HepG2 (cell line): ENCODE measurements around the gene FGF21. TPM values are rescaled to one million over a fixed set of nuclear protein-coding genes. Genes with fewer than 3 reads are reported as not detected.
A peak's percentile ranks its signal among the peaks of the same experiment; 100 is the strongest.

Experiments used
- CAMTA2 ChIP-seq: sonication (generic); formaldehyde crosslinking; IDR thresholded peaks from 2 replicates; pipeline ENCODE4 v1.4.0; 2020; ENCODE audit warnings: mild to moderate bottlenecking, missing genetic modification reagents, borderline replicate concordance
- CCDC6 ChIP-seq: sonication (generic); formaldehyde crosslinking; IDR thresholded peaks from 2 replicates; pipeline ENCODE4 v1.8.1; 2022; ENCODE audit warnings: mild to moderate bottlenecking, missing genetic modification reagents, moderate library complexity
- ELF3 ChIP-seq: IDR thresholded peaks from 2 replicates; pipeline ENCODE4 v1.6.1; 2016; ENCODE audit warnings: missing genetic modification reagents, missing compliant biosample characterization
- MAFK ChIP-seq, 2 experiments: IDR thresholded peaks in 1 of 2; conservative IDR thresholded peaks in 1 of 2; 2 replicates each; pipeline ENCODE4 v1.6.1; 2011; ENCODE audit warnings: improper control_type of control experiment in 2 of 2, low read length in 2 of 2
- PRPF4 ChIP-seq: fragments of 200-400 bp; formaldehyde crosslinking; IDR thresholded peaks from 2 replicates; pipeline ENCODE4 v1.6.1; 2016; ENCODE audit warnings: low read length, low read depth; ENCODE audit not compliant: poor library complexity, severe bottlenecking
- RBAK ChIP-seq: sonication (generic); formaldehyde crosslinking; IDR thresholded peaks from 2 replicates; pipeline ENCODE4 v1.5.1; 2020; ENCODE audit warnings: mild to moderate bottlenecking, missing genetic modification reagents
- YEATS4 ChIP-seq: sonication (generic); formaldehyde crosslinking; IDR thresholded peaks from 2 replicates; pipeline ENCODE4 v1.4.0; 2020; ENCODE audit warnings: missing genetic modification reagents, borderline replicate concordance
- ZFP1 ChIP-seq: IDR thresholded peaks from 2 replicates; pipeline ENCODE4 v1.6.1; 2016
- ZFY ChIP-seq: sonication (generic); formaldehyde crosslinking; IDR thresholded peaks from 2 replicates; pipeline ENCODE4 v1.4.0; 2020; ENCODE audit warnings: missing genetic modification reagents
- ZNF260 ChIP-seq: sonication (generic); formaldehyde crosslinking; IDR thresholded peaks from 2 replicates; pipeline ENCODE4 v1.4.0; 2020; ENCODE audit warnings: missing genetic modification reagents, low read depth, mild to moderate bottlenecking, borderline replicate concordance
- ZNF446 ChIP-seq: sonication (generic); formaldehyde crosslinking; IDR thresholded peaks from 2 replicates; pipeline ENCODE4 v1.5.0; 2020; ENCODE audit warnings: mild to moderate bottlenecking, missing genetic modification reagents
- ZNF556 ChIP-seq: sonication (generic); formaldehyde crosslinking; IDR thresholded peaks from 2 replicates; pipeline ENCODE4 v1.4.0; 2020; ENCODE audit warnings: mild to moderate bottlenecking, missing genetic modification reagents, borderline replicate concordance
- ZNF577 ChIP-seq: sonication (generic); formaldehyde crosslinking; IDR thresholded peaks from 2 replicates; pipeline ENCODE4 v1.4.0; 2020; ENCODE audit warnings: mild to moderate bottlenecking, low read depth, missing genetic modification reagents, borderline replicate concordance
- ZNF879 ChIP-seq: sonication (generic); formaldehyde crosslinking; IDR thresholded peaks from 2 replicates; pipeline ENCODE4 v1.8.1; 2023; ENCODE audit warnings: missing genetic modification reagents
- polyA plus RNA-seq, 8 experiments: library from polyadenylated mRNA; depleted of rRNA in 3 of 8; stranded (reverse) in 7 of 8; unstranded in 1 of 8; fragments of >200 nt; fragmentation: Illumina TruSeq in 4 of 8; extraction: Trizol in 4 of 8; gene quantifications; 2 replicates each; pipeline versions ENCODE4 v1.2.1 to v1.2.3, GENCODE V29; 2011 to 2016; ENCODE audit warnings: low read depth in 4 of 8, missing spikeins in 1 of 8, mixed read lengths in 1 of 8; ENCODE audit not compliant: insufficient read depth in 1 of 8
- total RNA-seq, 5 experiments: library from RNA; depleted of rRNA; stranded (reverse); fragments of >200 nt; fragmentation: Illumina TruSeq; extraction: Trizol; gene quantifications; 2 replicates each; pipeline ENCODE4 v1.2.3, GENCODE V29; 2016; ENCODE audit warnings: low read depth in 1 of 5
- TF ChIP-seq, protein P1 (sequence below): fragments of 450-650 bp; IDR thresholded peaks from 2 replicates; pipeline ENCODE4 v1.6.1; 2017; ENCODE audit warnings: mild to moderate bottlenecking
- TF ChIP-seq, protein P2 (sequence below): sonication (generic); formaldehyde crosslinking; conservative IDR thresholded peaks from 2 replicates; pipeline ENCODE4 v1.4.0; 2020; ENCODE audit warnings: missing genetic modification reagents
- TF ChIP-seq, protein P3 (sequence below): sonication (generic); formaldehyde crosslinking; IDR thresholded peaks from 2 replicates; pipeline ENCODE4 v1.4.0; 2020; ENCODE audit warnings: missing genetic modification reagents
- TF ChIP-seq, protein P4 (sequence below): sonication (generic); formaldehyde crosslinking; IDR thresholded peaks from 2 replicates; pipeline ENCODE4 v1.8.0; 2022; ENCODE audit warnings: low read depth, missing genetic modification reagents
- TF ChIP-seq, protein P5 (sequence below): sonication (generic); formaldehyde crosslinking; IDR thresholded peaks from 2 replicates; pipeline ENCODE4 v1.4.0; 2020; ENCODE audit warnings: missing genetic modification reagents

The FGF21 gene
- total and polyA plus RNA-seq, 2 of the 13 experiments (the other 11 are each of a cell fraction or from before 2014, with no cell fraction given) = 0.17 TPM; not detected in 1

DNA sequence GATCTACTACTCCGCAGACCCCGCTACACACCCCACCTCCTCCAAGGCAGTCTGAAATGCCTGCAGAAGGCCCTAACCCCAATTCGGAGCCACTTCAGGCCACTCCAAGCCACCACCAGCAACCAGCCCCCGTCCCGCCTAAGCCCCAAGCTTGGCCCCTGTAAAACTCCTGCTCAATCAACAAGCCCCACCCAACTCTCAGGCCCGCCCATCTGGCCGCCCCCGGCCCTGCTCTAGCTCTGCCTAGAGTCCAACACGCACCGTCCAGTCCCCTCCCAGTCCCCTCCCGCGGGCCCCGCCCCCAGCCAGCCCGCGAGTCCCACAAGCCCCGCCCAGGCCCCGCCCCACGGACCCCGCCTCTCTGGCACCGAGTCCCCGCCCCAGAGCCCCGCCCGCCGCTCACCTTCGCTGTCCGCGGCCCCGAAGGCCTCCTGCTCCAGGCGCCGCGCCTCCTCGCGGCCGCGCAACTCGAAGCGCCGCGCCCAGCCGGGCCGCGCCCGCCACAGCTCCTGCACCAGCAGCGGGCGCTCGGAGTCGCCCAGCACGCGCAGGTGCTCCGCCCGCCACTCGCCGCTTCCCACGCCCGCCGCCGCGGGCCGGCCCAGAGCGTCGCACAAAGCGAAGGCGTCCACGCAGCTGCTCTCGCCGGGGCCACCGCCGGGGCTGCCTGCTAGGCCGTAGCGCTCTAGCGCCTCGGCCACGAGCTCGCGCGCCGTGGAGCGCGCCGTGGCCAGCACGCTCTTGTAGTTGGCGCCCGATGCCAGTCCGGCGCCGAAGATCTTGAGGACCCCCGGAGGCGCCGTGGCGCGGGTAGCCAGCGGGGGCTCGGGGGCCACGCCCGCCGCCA, 16.5 kb upstream of the FGF21 start (continued):
- TF ChIP-seq, protein P1, sequence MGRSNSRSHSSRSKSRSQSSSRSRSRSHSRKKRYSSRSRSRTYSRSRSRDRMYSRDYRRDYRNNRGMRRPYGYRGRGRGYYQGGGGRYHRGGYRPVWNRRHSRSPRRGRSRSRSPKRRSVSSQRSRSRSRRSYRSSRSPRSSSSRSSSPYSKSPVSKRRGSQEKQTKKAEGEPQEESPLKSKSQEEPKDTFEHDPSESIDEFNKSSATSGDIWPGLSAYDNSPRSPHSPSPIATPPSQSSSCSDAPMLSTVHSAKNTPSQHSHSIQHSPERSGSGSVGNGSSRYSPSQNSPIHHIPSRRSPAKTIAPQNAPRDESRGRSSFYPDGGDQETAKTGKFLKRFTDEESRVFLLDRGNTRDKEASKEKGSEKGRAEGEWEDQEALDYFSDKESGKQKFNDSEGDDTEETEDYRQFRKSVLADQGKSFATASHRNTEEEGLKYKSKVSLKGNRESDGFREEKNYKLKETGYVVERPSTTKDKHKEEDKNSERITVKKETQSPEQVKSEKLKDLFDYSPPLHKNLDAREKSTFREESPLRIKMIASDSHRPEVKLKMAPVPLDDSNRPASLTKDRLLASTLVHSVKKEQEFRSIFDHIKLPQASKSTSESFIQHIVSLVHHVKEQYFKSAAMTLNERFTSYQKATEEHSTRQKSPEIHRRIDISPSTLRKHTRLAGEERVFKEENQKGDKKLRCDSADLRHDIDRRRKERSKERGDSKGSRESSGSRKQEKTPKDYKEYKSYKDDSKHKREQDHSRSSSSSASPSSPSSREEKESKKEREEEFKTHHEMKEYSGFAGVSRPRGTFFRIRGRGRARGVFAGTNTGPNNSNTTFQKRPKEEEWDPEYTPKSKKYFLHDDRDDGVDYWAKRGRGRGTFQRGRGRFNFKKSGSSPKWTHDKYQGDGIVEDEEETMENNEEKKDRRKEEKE = no peak
- TF ChIP-seq ZNF879 = no peak
- TF ChIP-seq ZNF577 (CRISPR knock-in tag) = no peak
- TF ChIP-seq MAFK (conservative IDR thresholded peaks at IDR 0.05 in 1 of 2, IDR thresholded peaks at IDR 0.05 in 1 of 2; ENCODE audit: low read length in 2 of 2) = no peak
- TF ChIP-seq, protein P2, sequence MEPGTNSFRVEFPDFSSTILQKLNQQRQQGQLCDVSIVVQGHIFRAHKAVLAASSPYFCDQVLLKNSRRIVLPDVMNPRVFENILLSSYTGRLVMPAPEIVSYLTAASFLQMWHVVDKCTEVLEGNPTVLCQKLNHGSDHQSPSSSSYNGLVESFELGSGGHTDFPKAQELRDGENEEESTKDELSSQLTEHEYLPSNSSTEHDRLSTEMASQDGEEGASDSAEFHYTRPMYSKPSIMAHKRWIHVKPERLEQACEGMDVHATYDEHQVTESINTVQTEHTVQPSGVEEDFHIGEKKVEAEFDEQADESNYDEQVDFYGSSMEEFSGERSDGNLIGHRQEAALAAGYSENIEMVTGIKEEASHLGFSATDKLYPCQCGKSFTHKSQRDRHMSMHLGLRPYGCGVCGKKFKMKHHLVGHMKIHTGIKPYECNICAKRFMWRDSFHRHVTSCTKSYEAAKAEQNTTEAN (CRISPR knock-in tag) = peak; percentile 70; the same call in 1 of the 2 replicates
- peak; percentile 36; the same call in 1 of the 2 replicates for TF ChIP-seq ELF3 (CRISPR knock-in tag)
- TF ChIP-seq, protein P3, sequence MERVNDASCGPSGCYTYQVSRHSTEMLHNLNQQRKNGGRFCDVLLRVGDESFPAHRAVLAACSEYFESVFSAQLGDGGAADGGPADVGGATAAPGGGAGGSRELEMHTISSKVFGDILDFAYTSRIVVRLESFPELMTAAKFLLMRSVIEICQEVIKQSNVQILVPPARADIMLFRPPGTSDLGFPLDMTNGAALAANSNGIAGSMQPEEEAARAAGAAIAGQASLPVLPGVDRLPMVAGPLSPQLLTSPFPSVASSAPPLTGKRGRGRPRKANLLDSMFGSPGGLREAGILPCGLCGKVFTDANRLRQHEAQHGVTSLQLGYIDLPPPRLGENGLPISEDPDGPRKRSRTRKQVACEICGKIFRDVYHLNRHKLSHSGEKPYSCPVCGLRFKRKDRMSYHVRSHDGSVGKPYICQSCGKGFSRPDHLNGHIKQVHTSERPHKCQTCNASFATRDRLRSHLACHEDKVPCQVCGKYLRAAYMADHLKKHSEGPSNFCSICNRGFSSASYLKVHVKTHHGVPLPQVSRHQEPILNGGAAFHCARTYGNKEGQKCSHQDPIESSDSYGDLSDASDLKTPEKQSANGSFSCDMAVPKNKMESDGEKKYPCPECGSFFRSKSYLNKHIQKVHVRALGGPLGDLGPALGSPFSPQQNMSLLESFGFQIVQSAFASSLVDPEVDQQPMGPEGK (CRISPR knock-in tag) = peak; percentile 79
- TF ChIP-seq RBAK (CRISPR knock-in tag) = no peak
- TF ChIP-seq ZFP1 (CRISPR knock-in tag) = no peak
- TF ChIP-seq ZNF260 (CRISPR knock-in tag) = no peak
- TF ChIP-seq PRPF4 = no peak
- 0 out of 2 replicates have a peak, but pooled peaks have one; percentile 41 for TF ChIP-seq ZNF556 (CRISPR knock-in tag)
- TF ChIP-seq ZFY = peak; percentile 76
- peak; percentile 86 for TF ChIP-seq CCDC6 (CRISPR knock-in tag)
- TF ChIP-seq ZNF446 = 0 out of 2 replicates have a peak, but pooled peaks have one; percentile 30
- no peak for TF ChIP-seq CAMTA2 (CRISPR knock-in tag)
- TF ChIP-seq, protein P4, sequence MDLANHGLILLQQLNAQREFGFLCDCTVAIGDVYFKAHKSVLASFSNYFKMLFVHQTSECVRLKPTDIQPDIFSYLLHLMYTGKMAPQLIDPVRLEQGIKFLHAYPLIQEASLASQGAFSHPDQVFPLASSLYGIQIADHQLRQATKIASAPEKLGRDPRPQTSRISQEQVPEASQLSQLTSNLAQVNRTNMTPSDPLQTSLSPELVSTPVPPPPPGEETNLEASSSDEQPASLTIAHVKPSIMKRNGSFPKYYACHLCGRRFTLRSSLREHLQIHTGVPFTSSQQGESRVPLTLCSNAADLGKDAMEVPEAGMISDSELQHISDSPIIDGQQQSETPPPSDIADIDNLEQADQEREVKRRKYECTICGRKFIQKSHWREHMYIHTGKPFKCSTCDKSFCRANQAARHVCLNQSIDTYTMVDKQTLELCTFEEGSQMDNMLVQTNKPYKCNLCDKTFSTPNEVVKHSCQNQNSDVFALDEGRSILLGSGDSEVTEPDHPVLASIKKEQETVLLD (CRISPR knock-in tag) = peak; percentile 50
- TF ChIP-seq, protein P5, sequence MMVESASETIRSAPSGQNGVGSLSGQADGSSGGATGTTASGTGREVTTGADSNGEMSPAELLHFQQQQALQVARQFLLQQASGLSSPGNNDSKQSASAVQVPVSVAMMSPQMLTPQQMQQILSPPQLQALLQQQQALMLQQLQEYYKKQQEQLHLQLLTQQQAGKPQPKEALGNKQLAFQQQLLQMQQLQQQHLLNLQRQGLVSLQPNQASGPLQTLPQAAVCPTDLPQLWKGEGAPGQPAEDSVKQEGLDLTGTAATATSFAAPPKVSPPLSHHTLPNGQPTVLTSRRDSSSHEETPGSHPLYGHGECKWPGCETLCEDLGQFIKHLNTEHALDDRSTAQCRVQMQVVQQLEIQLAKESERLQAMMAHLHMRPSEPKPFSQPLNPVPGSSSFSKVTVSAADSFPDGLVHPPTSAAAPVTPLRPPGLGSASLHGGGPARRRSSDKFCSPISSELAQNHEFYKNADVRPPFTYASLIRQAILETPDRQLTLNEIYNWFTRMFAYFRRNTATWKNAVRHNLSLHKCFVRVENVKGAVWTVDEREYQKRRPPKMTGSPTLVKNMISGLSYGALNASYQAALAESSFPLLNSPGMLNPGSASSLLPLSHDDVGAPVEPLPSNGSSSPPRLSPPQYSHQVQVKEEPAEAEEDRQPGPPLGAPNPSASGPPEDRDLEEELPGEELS (CRISPR knock-in tag) = no peak
- TF ChIP-seq YEATS4 (CRISPR knock-in tag) = peak; percentile 63; the same call in 1 of the 2 replicates
